ENCODE measurements around the gene SPOCK3. TPM values are rescaled to one million over a fixed set of nuclear protein-coding genes. Genes with fewer than 3 reads are reported as not detected.

Gene SPOCK3
- total and polyA plus RNA-seq, 2 donors (not counting 3 experiments of a cell fraction or from before 2014, with no cell fraction given): 0.10 TPM; not detected in 1

DNA sequence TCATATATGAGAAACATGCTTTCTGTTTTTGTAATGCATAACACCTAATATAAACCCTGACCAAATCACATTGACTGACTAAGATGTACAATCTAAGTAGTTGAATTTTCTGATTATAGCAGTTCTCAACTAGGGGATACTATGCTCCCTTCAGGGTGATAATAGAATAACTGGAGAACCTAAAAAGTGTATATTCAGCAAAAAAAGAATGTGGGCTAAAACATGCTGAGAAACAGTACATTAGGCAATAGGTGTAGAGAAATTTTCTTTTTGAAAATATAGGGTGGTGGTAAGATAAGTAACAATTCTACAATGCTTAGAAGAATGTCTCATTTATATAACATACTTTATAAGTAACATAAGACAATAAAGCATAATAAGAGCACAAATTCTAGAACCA is 239.6 kb downstream of the SPOCK3 start:
- H3K27ac ChIP-seq (ENCODE audit: insufficient read depth, low read depth, low read length): no peak overlapping the region
- DNase-seq (ENCODE audit: low read depth, low spot score): no peak
- no peak overlapping the region for H3K4me2 ChIP-seq (ENCODE audit: insufficient read depth, low read length)
- dilution Hi-C loops (cut with MboI; ENCODE audit: extremely low pct_ligation_motif_present, low sequenced_read_pairs) (no loop called here), intact Hi-C loops (cut with micrococcal nuclease) (no loop called here)
- H3K9ac ChIP-seq (replicated peaks; ENCODE audit: extremely low read depth, insufficient read depth, low read length): no peak overlapping the region
- no peak overlapping the region for H3K4me3 ChIP-seq (replicated peaks in 1 of 3; ENCODE audit: insufficient read depth in 1 of 3, low read depth in 1 of 3, low read length in 3 of 3)
- no peaks in the 10 kb centered on the region for H3K27me3 ChIP-seq (ENCODE audit: control insufficient read depth in 2 of 2, insufficient read depth in 2 of 2, low read length in 2 of 2)
- TF ChIP-seq MYC (IDR thresholded peaks at IDR 0.05; ENCODE audit: low read depth, low read length) (no peak), POLR2AphosphoS5 (IDR thresholded peaks at IDR 0.05; ENCODE audit: insufficient read depth, low read depth, low read length) (no peak), EZH2 (IDR thresholded peaks at IDR 0.05; ENCODE audit: borderline replicate concordance, low read depth, low read length, severe bottlenecking) (no peak), JUN (IDR thresholded peaks at IDR 0.05; ENCODE audit: borderline replicate concordance, insufficient read depth, insufficient read length, low read depth) (no peak), FOS (IDR thresholded peaks at IDR 0.05; ENCODE audit: borderline replicate concordance, insufficient read depth, low read length) (no peak)
- TF ChIP-seq, protein P1, sequence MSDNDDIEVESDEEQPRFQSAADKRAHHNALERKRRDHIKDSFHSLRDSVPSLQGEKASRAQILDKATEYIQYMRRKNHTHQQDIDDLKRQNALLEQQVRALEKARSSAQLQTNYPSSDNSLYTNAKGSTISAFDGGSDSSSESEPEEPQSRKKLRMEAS (IDR thresholded peaks at IDR 0.05; ENCODE audit: insufficient read depth, insufficient read length): no peak
- CTCF ChIA-PET: no interaction called here
- no peak for FAIRE-seq
- POLR2A ChIA-PET: no interaction called here
- H2AFZ ChIP-seq (ENCODE audit: low read depth, low read length): no peak overlapping the region
- no peaks in the 10 kb centered on the region for H4K20me1 ChIP-seq (replicated peaks; ENCODE audit: control insufficient read depth, extremely low read depth, insufficient read depth, low read length)
- no peaks in the 10 kb centered on the region for H3K9me1 ChIP-seq (replicated peaks; ENCODE audit: control insufficient read depth, extremely low read depth, insufficient read depth, low read length)
- BruUV-seq (replicated peaks): no TSS peak
- no peaks in the 10 kb centered on the region for H3K79me2 ChIP-seq (ENCODE audit: control insufficient read depth, insufficient read depth, low read length)
- H3K36me3 ChIP-seq (ENCODE audit: control insufficient read depth in 2 of 2, extremely low read depth in 1 of 2, insufficient read depth in 2 of 2, low read length in 2 of 2): no peaks in the 10 kb centered on the region
- H3K9me3 ChIP-seq (replicated peaks; ENCODE audit: control insufficient read depth, insufficient read depth, low read length): no peaks in the 10 kb centered on the region
- no peaks in the 10 kb centered on the region for H3K4me1 ChIP-seq (ENCODE audit: control insufficient read depth, extremely low read depth, insufficient read depth, low read length)

DNA sequence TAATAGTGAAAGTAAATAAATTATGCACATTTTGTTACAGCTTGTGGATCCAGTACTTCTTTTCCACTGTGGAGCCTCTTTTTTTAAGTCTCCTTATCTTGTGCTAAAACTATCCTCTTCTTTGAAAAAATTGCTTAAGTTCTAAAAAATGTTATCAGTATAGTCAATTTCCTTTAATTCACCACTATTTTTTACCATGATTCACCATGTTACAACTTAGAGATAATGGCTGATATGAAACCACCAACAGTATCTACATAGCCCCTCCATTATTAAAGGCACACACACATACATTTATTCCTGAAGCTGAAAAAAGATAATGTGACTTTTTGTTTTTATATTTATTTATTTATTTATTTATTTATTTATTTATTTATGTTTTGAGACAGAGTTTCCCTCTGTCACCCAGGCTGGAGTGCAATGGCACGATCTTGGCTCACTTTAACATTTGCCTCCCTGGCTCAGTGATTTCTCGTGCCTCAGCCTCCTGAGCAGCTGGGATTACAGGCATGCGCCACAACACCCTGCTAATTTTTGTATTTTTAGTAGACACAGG is 243.2 kb downstream of the SPOCK3 start:
- peak; percentile 19 for TF ChIP-seq GATA2 (IDR thresholded peaks at IDR 0.05; ENCODE audit: insufficient read depth, insufficient read length, low read depth, low read length)
- TF ChIP-seq, protein P2, sequence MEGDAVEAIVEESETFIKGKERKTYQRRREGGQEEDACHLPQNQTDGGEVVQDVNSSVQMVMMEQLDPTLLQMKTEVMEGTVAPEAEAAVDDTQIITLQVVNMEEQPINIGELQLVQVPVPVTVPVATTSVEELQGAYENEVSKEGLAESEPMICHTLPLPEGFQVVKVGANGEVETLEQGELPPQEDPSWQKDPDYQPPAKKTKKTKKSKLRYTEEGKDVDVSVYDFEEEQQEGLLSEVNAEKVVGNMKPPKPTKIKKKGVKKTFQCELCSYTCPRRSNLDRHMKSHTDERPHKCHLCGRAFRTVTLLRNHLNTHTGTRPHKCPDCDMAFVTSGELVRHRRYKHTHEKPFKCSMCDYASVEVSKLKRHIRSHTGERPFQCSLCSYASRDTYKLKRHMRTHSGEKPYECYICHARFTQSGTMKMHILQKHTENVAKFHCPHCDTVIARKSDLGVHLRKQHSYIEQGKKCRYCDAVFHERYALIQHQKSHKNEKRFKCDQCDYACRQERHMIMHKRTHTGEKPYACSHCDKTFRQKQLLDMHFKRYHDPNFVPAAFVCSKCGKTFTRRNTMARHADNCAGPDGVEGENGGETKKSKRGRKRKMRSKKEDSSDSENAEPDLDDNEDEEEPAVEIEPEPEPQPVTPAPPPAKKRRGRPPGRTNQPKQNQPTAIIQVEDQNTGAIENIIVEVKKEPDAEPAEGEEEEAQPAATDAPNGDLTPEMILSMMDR (IDR thresholded peaks at IDR 0.05; ENCODE audit: extremely low read depth in 1 of 2, insufficient read depth in 1 of 2, low read depth in 1 of 2, low read length in 2 of 2): no peak
- H3K9ac ChIP-seq (replicated peaks; ENCODE audit: extremely low read depth, insufficient read depth, low read length): no peak overlapping the region
- no TSS peak for BruUV-seq (replicated peaks)
- no peak overlapping the region for H3K4me2 ChIP-seq (ENCODE audit: insufficient read depth, low read length)
- POLR2A ChIA-PET: no interaction called here
- DNase-seq (ENCODE audit: low read depth, low spot score) (no peak), FAIRE-seq (no peak)
- H3K27me3 ChIP-seq (ENCODE audit: control insufficient read depth in 2 of 2, insufficient read depth in 2 of 2, low read length in 2 of 2): no peaks in the 10 kb centered on the region
- intact Hi-C loops (cut with micrococcal nuclease) (no loop called here), dilution Hi-C loops (cut with MboI; ENCODE audit: extremely low pct_ligation_motif_present, low sequenced_read_pairs) (no loop called here)
- H3K4me1 ChIP-seq (ENCODE audit: control insufficient read depth, extremely low read depth, insufficient read depth, low read length): no peaks in the 10 kb centered on the region
- no peak overlapping the region for H3K4me3 ChIP-seq (replicated peaks in 1 of 3; ENCODE audit: insufficient read depth in 1 of 3, low read depth in 1 of 3, low read length in 3 of 3)
- no peaks in the 10 kb centered on the region for H3K79me2 ChIP-seq (ENCODE audit: control insufficient read depth, insufficient read depth, low read length)
- no peak overlapping the region for H2AFZ ChIP-seq (ENCODE audit: low read depth, low read length)
- no peaks in the 10 kb centered on the region for H3K9me3 ChIP-seq (replicated peaks; ENCODE audit: control insufficient read depth, insufficient read depth, low read length)
- no peaks in the 10 kb centered on the region for H3K36me3 ChIP-seq (ENCODE audit: control insufficient read depth in 2 of 2, extremely low read depth in 1 of 2, insufficient read depth in 2 of 2, low read length in 2 of 2)
- H3K27ac ChIP-seq (ENCODE audit: insufficient read depth, low read depth, low read length): no peak overlapping the region
- CTCF ChIA-PET: no interaction called here
- H4K20me1 ChIP-seq (replicated peaks; ENCODE audit: control insufficient read depth, extremely low read depth, insufficient read depth, low read length): no peaks in the 10 kb centered on the region
- no peaks in the 10 kb centered on the region for H3K9me1 ChIP-seq (replicated peaks; ENCODE audit: control insufficient read depth, extremely low read depth, insufficient read depth, low read length)
